IPS-15b (cell line): ENCODE data around the gene VANGL2.

Source experiments
- H3K27me3 ChIP-seq: one replicate; pipeline ENCODE4 v1.6.1; 2013; ENCODE audit warnings: low read length; ENCODE audit not compliant: control insufficient read depth, insufficient read depth
- H3K36me3 ChIP-seq: one replicate; pipeline ENCODE4 v1.6.1; 2013; ENCODE audit warnings: low read length; ENCODE audit not compliant: control insufficient read depth, insufficient read depth
- H3K4me1 ChIP-seq: one replicate; pipeline ENCODE4 v1.6.1; 2013; ENCODE audit warnings: mild to moderate bottlenecking, low read length; ENCODE audit not compliant: control insufficient read depth, insufficient read depth
- H3K4me3 ChIP-seq: one replicate; pipeline ENCODE4 v1.5.1; 2013; ENCODE audit warnings: low read depth, low read length
- H3K9ac ChIP-seq: one replicate; pipeline ENCODE4 v1.6.1; 2013; ENCODE audit warnings: low read depth, mild to moderate bottlenecking, low read length
- H3K9me3 ChIP-seq: one replicate; pipeline ENCODE4 v1.6.1; 2013; ENCODE audit warnings: mild to moderate bottlenecking, low read length; ENCODE audit not compliant: control insufficient read depth, insufficient read depth

VANGL2 gene

DNA sequence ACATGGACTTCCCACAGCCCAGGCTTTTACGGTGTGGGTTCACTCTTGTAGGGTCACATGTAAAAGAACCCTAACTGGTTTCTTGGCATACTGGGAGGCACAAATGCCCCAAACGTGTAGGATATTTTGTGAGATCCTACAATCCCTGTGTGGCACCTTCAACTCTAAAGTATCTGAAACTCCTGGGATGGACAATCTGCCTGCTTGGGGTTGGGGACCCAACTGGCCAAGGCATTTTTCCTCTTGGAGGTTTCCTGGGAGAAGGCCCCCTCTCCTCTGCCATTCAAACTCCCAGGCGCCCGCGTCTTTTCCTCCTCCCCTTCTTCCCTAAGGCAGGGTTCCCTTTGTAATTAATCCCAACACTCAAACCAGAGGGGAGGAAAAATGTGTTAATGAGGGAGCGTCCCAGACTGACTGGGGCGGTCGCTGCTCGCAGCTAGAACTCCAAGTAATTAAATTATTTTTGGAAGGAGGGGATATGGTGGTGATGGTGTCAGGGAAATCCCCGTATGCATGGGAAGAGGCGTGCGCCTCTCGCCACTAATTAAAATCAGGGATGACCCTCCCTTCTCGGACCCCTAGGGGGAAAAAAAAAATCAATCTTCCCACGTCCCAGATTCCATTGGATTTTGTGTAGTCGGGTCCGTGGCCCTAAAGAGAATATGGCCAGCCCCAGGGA lies 681 bp upstream of the VANGL2 start:
- Histone ChIP-seq H3K4me1 (peaks cover 25% of the 10 kb centered on the region), H3K36me3 (no peaks in the 10 kb centered on the region), H3K4me3 (peak overlapping the region; percentile 70), H3K9me3 (no peaks in the 10 kb centered on the region), H3K27me3 (no peaks in the 10 kb centered on the region), H3K9ac (peak overlapping the region; percentile 61)

- no peaks in the 10 kb centered on the region for H3K36me3 ChIP-seq
- no peaks in the 10 kb centered on the region for H3K9me3 ChIP-seq
- peak overlapping the region; percentile 92 for H3K9ac ChIP-seq
- H3K4me3 ChIP-seq = peak overlapping the region; percentile 87
- peaks cover 26% of the 10 kb centered on the region for H3K4me1 ChIP-seq
- H3K27me3 ChIP-seq = no peaks in the 10 kb centered on the region
Observed at GRCh38 chr1:160400646-160401486, 502 bp downstream of the VANGL2 start.

- H3K4me1 ChIP-seq = peaks cover 28% of the 10 kb centered on the region
- no peaks in the 10 kb centered on the region for H3K27me3 ChIP-seq
- H3K36me3 ChIP-seq = no peaks in the 10 kb centered on the region
- peak overlapping the region; percentile 87 for H3K4me3 ChIP-seq
- H3K9ac ChIP-seq = peak overlapping the region; percentile 92
- H3K9me3 ChIP-seq = no peaks in the 10 kb centered on the region
Observed at GRCh38 chr1:160401487-160401805, 1.1 kb downstream of the VANGL2 start.

- no peaks in the 10 kb centered on the region for H3K9me3 ChIP-seq
- peak overlapping the region; percentile 87 for H3K4me3 ChIP-seq
- H3K27me3 ChIP-seq = no peaks in the 10 kb centered on the region
- no peak overlapping the region for H3K9ac ChIP-seq
- no peaks in the 10 kb centered on the region for H3K36me3 ChIP-seq
- H3K4me1 ChIP-seq = peaks cover 28% of the 10 kb centered on the region
Observed at GRCh38 chr1:160402001-160402795, 1.8 kb downstream of the VANGL2 start.

- H3K4me1 ChIP-seq = peaks cover 30% of the 10 kb centered on the region
Observed at GRCh38 chr1:160403244-160403643, 2.9 kb downstream of the VANGL2 start.

GRCh38 chr1:160404094-160404493 lies 3.7 kb downstream of the VANGL2 start:
- no peaks in the 10 kb centered on the region for H3K9me3 ChIP-seq
- H3K27me3 ChIP-seq = no peaks in the 10 kb centered on the region
- H3K36me3 ChIP-seq = no peaks in the 10 kb centered on the region
- no peak overlapping the region for H3K9ac ChIP-seq
- peaks cover 29% of the 10 kb centered on the region for H3K4me1 ChIP-seq
- H3K4me3 ChIP-seq = no peak overlapping the region

More at GRCh38 chr1:160403244-160403643, 2.9 kb downstream of the VANGL2 start:
- Histone ChIP-seq H3K9me3 (no peaks in the 10 kb centered on the region), H3K9ac (no peak overlapping the region), H3K27me3 (no peaks in the 10 kb centered on the region), H3K36me3 (no peaks in the 10 kb centered on the region), H3K4me3 (peak overlapping the region; percentile 87)

- H3K9me3 ChIP-seq = no peaks in the 10 kb centered on the region
- H3K4me1 ChIP-seq = peaks cover 28% of the 10 kb centered on the region
- no peak overlapping the region for H3K4me3 ChIP-seq
- H3K27me3 ChIP-seq = no peaks in the 10 kb centered on the region
- no peak overlapping the region for H3K9ac ChIP-seq
- no peaks in the 10 kb centered on the region for H3K36me3 ChIP-seq
Observed at GRCh38 chr1:160405331-160405877, 5.0 kb downstream of the VANGL2 start.

GRCh38 chr1:160406131-160406968 lies 6.0 kb downstream of the VANGL2 start:
- H3K9me3 ChIP-seq = no peaks in the 10 kb centered on the region
- H3K4me1 ChIP-seq = peaks cover 32% of the 10 kb centered on the region
- no peak overlapping the region for H3K4me3 ChIP-seq
- no peaks in the 10 kb centered on the region for H3K36me3 ChIP-seq
- no peak overlapping the region for H3K9ac ChIP-seq
- no peaks in the 10 kb centered on the region for H3K27me3 ChIP-seq

GRCh38 chr1:160407839-160408801 lies 7.8 kb downstream of the VANGL2 start:
- H3K36me3 ChIP-seq = no peaks in the 10 kb centered on the region
- H3K9ac ChIP-seq = no peak overlapping the region
- peaks cover 21% of the 10 kb centered on the region for H3K4me1 ChIP-seq
- no peaks in the 10 kb centered on the region for H3K9me3 ChIP-seq
- H3K27me3 ChIP-seq = no peaks in the 10 kb centered on the region
- no peak overlapping the region for H3K4me3 ChIP-seq

DNA sequence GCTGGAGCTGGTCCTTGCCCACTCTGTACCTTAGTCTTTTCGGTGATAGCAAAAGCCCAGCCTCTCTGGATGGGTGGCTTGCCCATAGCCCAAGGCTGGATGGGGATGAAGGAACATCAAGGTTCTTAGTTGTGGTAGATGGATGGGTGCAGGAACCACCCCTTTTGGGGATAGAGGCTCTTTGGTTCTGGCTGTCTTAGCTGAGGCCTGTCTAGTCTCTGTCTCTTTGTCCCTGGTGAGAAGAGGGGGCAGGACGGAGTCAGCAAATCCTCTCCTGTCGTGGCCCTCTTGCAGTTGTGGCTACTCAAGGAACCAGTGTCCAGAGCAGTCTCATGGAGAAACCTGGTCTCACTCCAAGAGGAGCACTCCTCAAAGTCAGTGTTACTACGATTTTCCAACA lies 8.5 kb downstream of the VANGL2 start:
- Histone ChIP-seq H3K27me3 (no peaks in the 10 kb centered on the region), H3K4me1 (peaks cover 21% of the 10 kb centered on the region), H3K36me3 (no peaks in the 10 kb centered on the region), H3K4me3 (no peak overlapping the region), H3K9ac (no peak overlapping the region), H3K9me3 (no peaks in the 10 kb centered on the region)
